Measurements from ENCODE around the gene SMG5.
A peak's percentile ranks its signal among the peaks of the same experiment; 100 is the strongest.
"Not testable (repeated sequence)": the region's sequence is repeated elsewhere in the genome, so short reads cannot be mapped to it uniquely, and the experiment has no call there.

Gene SMG5, protein sequence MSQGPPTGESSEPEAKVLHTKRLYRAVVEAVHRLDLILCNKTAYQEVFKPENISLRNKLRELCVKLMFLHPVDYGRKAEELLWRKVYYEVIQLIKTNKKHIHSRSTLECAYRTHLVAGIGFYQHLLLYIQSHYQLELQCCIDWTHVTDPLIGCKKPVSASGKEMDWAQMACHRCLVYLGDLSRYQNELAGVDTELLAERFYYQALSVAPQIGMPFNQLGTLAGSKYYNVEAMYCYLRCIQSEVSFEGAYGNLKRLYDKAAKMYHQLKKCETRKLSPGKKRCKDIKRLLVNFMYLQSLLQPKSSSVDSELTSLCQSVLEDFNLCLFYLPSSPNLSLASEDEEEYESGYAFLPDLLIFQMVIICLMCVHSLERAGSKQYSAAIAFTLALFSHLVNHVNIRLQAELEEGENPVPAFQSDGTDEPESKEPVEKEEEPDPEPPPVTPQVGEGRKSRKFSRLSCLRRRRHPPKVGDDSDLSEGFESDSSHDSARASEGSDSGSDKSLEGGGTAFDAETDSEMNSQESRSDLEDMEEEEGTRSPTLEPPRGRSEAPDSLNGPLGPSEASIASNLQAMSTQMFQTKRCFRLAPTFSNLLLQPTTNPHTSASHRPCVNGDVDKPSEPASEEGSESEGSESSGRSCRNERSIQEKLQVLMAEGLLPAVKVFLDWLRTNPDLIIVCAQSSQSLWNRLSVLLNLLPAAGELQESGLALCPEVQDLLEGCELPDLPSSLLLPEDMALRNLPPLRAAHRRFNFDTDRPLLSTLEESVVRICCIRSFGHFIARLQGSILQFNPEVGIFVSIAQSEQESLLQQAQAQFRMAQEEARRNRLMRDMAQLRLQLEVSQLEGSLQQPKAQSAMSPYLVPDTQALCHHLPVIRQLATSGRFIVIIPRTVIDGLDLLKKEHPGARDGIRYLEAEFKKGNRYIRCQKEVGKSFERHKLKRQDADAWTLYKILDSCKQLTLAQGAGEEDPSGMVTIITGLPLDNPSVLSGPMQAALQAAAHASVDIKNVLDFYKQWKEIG

GRCh38 chr1:156282479-156283222 is at the start of gene SMG5:
Gene SMG5 (minus strand): TSS chr1:156282825. CDS start chr1:156282680, 145 bp downstream.
- Histone ChIP-seq H3K27me3 (ENCODE audit: control insufficient read depth in 2 of 2, insufficient read depth in 2 of 2, low read length in 2 of 2) (no peaks in the 10 kb centered on the region), H3K4me1 (ENCODE audit: control insufficient read depth in 2 of 2, insufficient read depth in 2 of 2, low read length in 2 of 2) (peaks cover 24 to 29% of the 10 kb centered on the region in 2 donors), H3K9ac (ENCODE audit: low read depth in 1 of 2, low read length in 2 of 2) (peak within 1 kb of the TSS; percentile 89 to 90), H3K27ac (ENCODE audit: low read depth in 2 of 2, low read length in 2 of 2) (peak within 1 kb of the TSS; percentile 89 to 92), H3K9me3 (ENCODE audit: control insufficient read depth in 2 of 2, low read length in 2 of 2) (no peaks in the 10 kb centered on the region), H3K36me3 (ENCODE audit: control insufficient read depth in 2 of 2, insufficient read depth in 2 of 2, low read length in 2 of 2) (peaks cover 13 to 20% of the 10 kb centered on the region in 2 donors), H3K4me3 (ENCODE audit: low read length in 2 of 2) (peak within 1 kb of the TSS; percentile 95 to 99)

DNA sequence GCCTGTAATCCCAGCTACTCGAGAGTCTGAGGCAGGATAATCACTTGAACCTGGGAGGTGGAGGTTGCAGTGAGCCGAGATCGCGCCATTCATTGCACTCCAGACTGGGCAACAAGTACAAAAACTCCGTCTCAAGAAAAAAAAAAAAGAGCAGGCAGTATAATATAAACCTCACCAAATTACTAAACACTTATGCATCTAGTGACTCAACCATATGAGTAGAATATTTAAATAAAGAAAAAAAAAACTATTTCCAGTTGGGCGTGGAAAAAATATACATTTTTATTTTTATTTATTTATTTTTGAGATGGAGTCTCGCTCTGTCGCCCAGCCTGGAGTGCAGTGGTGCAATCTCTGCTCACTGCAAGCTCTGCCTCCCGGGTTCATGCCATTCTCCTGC is 40.6 kb upstream of the SMG5 start:
- H3K36me3 ChIP-seq (ENCODE audit: control insufficient read depth in 2 of 2, insufficient read depth in 2 of 2, low read length in 2 of 2): peaks cover 38 to 52% of the 10 kb centered on the region in 2 donors
- H3K4me1 ChIP-seq (ENCODE audit: control insufficient read depth in 2 of 2, insufficient read depth in 2 of 2, low read length in 2 of 2); H3K9me3 ChIP-seq (ENCODE audit: control insufficient read depth in 2 of 2, low read length in 2 of 2): not testable (repeated sequence)

DNA sequence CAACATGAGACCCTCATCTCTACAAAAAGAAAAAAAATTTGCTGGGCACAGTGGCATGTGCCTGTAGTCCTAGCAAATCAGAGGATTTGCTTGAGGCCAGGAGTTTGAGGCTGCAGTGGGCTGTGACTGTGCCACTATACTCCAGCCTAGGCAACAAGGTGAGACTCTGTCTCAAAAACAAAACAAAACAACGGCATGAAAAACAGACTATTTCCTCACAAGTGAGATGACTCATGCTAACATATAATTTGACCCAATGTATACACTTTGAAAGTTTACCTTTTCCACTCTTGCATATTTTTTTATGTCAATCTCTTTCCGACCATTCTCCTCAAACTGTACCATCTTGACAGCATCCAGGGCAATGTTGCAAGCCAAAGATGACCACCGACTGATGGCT is 37.9 kb upstream of the SMG5 start:
- Histone ChIP-seq H3K4me3 (ENCODE audit: low read length in 2 of 2) (no peak overlapping the region), H3K36me3 (ENCODE audit: control insufficient read depth in 2 of 2, insufficient read depth in 2 of 2, low read length in 2 of 2) (peaks cover 56 to 72% of the 10 kb centered on the region in 2 donors)

More for the DNA sequence above, 40.6 kb upstream of the SMG5 start:
- H3K9ac ChIP-seq (ENCODE audit: low read depth in 1 of 2, low read length in 2 of 2); H3K4me3 ChIP-seq (ENCODE audit: low read length in 2 of 2); H3K27me3 ChIP-seq (ENCODE audit: control insufficient read depth in 2 of 2, insufficient read depth in 2 of 2, low read length in 2 of 2); H3K27ac ChIP-seq (ENCODE audit: low read depth in 2 of 2, low read length in 2 of 2): not testable (repeated sequence)

GRCh38 chr1:156319664-156320063 is 37.0 kb upstream of the SMG5 start:
- no peak overlapping the region for H3K9ac ChIP-seq (ENCODE audit: low read depth in 1 of 2, low read length in 2 of 2)
- no peaks in the 10 kb centered on the region for H3K4me1 ChIP-seq (ENCODE audit: control insufficient read depth in 2 of 2, insufficient read depth in 2 of 2, low read length in 2 of 2)
- H3K4me3 ChIP-seq (ENCODE audit: low read length in 2 of 2): no peak overlapping the region
- H3K36me3 ChIP-seq (ENCODE audit: control insufficient read depth in 2 of 2, insufficient read depth in 2 of 2, low read length in 2 of 2): peaks cover 57 to 73% of the 10 kb centered on the region in 2 donors
- H3K27me3 ChIP-seq (ENCODE audit: control insufficient read depth in 2 of 2, insufficient read depth in 2 of 2, low read length in 2 of 2): no peaks in the 10 kb centered on the region
- no peaks in the 10 kb centered on the region for H3K9me3 ChIP-seq (ENCODE audit: control insufficient read depth in 2 of 2, low read length in 2 of 2)
- H3K27ac ChIP-seq (ENCODE audit: low read depth in 2 of 2, low read length in 2 of 2): no peak overlapping the region

More for the DNA sequence above, 37.9 kb upstream of the SMG5 start:
- no peaks in the 10 kb centered on the region for H3K4me1 ChIP-seq (ENCODE audit: control insufficient read depth in 2 of 2, insufficient read depth in 2 of 2, low read length in 2 of 2)
- H3K27me3 ChIP-seq (ENCODE audit: control insufficient read depth in 2 of 2, insufficient read depth in 2 of 2, low read length in 2 of 2): no peaks in the 10 kb centered on the region
- no peak overlapping the region for H3K9ac ChIP-seq (ENCODE audit: low read depth in 1 of 2, low read length in 2 of 2)
- H3K27ac ChIP-seq (ENCODE audit: low read depth in 2 of 2, low read length in 2 of 2): no peak overlapping the region
- H3K9me3 ChIP-seq (ENCODE audit: control insufficient read depth in 2 of 2, low read length in 2 of 2): no peaks in the 10 kb centered on the region

DNA sequence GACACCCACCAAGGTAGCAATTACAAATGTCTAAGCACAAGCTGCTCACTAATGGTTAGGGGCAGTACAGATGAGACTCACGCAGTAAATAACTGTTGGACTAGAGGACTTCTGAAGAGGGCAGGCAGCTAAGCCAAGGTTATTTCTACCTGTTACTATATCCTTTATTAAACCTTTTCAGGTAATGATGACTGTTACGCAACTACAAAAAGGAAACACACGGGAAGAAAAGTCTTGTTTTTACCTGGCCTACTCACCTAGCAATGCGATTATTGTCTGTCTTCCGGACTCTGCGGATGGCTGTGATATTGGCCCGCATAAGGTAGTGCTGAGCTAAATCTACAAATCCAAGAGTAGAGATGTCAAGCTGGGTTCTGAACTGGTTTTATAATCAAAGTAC is 34.3 kb upstream of the SMG5 start:
- H3K27ac ChIP-seq (ENCODE audit: low read depth in 2 of 2, low read length in 2 of 2): no peak overlapping the region
- no peaks in the 10 kb centered on the region for H3K4me1 ChIP-seq (ENCODE audit: control insufficient read depth in 2 of 2, insufficient read depth in 2 of 2, low read length in 2 of 2)
- H3K4me3 ChIP-seq (ENCODE audit: low read length in 2 of 2): no peak overlapping the region
- H3K9me3 ChIP-seq (ENCODE audit: control insufficient read depth in 2 of 2, low read length in 2 of 2): no peaks in the 10 kb centered on the region
- peaks cover 55 to 78% of the 10 kb centered on the region in 2 donors for H3K36me3 ChIP-seq (ENCODE audit: control insufficient read depth in 2 of 2, insufficient read depth in 2 of 2, low read length in 2 of 2)
- H3K9ac ChIP-seq (ENCODE audit: low read depth in 1 of 2, low read length in 2 of 2): no peak overlapping the region
- no peaks in the 10 kb centered on the region for H3K27me3 ChIP-seq (ENCODE audit: control insufficient read depth in 2 of 2, insufficient read depth in 2 of 2, low read length in 2 of 2)

DNA sequence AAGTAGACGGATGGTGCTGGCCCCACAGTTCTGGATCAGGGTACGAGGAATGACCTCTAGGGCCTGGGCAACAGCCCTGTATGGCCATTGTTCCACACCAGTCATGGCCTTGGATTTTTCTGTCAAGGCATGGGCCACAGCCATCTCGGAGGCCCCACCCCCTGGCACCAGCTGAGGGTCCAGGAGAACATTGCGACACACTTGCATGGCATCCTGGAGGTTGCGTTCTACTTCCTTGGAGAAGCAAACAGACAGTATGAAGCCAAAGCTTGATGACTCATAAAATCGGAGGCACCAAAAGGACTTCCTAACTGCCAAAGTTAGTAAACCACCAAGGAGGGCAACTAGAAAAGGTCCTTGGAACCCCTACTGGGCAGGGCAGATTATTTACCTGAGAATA is 28.3 kb upstream of the SMG5 start:
- H3K9ac ChIP-seq (ENCODE audit: low read depth in 1 of 2, low read length in 2 of 2): no peak overlapping the region
- H3K27ac ChIP-seq (ENCODE audit: low read depth in 2 of 2, low read length in 2 of 2): no peak overlapping the region
- no peak overlapping the region for H3K4me3 ChIP-seq (ENCODE audit: low read length in 2 of 2)
- no peaks in the 10 kb centered on the region for H3K27me3 ChIP-seq (ENCODE audit: control insufficient read depth in 2 of 2, insufficient read depth in 2 of 2, low read length in 2 of 2)
- peaks cover 44 to 71% of the 10 kb centered on the region in 2 donors for H3K36me3 ChIP-seq (ENCODE audit: control insufficient read depth in 2 of 2, insufficient read depth in 2 of 2, low read length in 2 of 2)
- H3K9me3 ChIP-seq (ENCODE audit: control insufficient read depth in 2 of 2, low read length in 2 of 2): no peaks in the 10 kb centered on the region
- no peaks in the 10 kb centered on the region for H3K4me1 ChIP-seq (ENCODE audit: control insufficient read depth in 2 of 2, insufficient read depth in 2 of 2, low read length in 2 of 2)

DNA sequence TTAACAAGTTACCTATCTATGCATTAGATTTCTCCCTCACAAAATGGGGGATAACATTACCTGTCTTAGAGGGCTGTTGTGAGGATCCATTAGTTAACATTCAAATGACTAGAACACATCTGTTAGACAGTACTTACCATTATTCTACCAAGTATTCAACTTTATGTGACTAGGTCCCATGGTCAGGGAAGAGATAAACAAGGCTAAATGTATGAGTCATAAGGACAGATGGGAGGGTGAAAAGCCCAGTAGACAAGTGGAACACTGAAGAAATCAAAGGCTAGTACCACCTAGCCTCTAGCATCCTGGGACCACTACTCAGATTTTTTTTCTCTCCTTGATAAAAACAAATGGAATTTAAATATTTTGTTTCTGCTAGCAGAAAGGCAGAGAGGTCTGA is 25.5 kb upstream of the SMG5 start:
- H3K9me3 ChIP-seq (ENCODE audit: control insufficient read depth in 2 of 2, low read length in 2 of 2): no peaks in the 10 kb centered on the region
- H3K27me3 ChIP-seq (ENCODE audit: control insufficient read depth in 2 of 2, insufficient read depth in 2 of 2, low read length in 2 of 2): no peaks in the 10 kb centered on the region
- H3K4me1 ChIP-seq (ENCODE audit: control insufficient read depth in 2 of 2, insufficient read depth in 2 of 2, low read length in 2 of 2): no peaks in the 10 kb centered on the region
- H3K36me3 ChIP-seq (ENCODE audit: control insufficient read depth in 2 of 2, insufficient read depth in 2 of 2, low read length in 2 of 2): peaks cover 34 to 50% of the 10 kb centered on the region in 2 donors
- H3K27ac ChIP-seq (ENCODE audit: low read depth in 2 of 2, low read length in 2 of 2): no peak overlapping the region
- no peak overlapping the region for H3K9ac ChIP-seq (ENCODE audit: low read depth in 1 of 2, low read length in 2 of 2)
- no peak overlapping the region for H3K4me3 ChIP-seq (ENCODE audit: low read length in 2 of 2)

DNA sequence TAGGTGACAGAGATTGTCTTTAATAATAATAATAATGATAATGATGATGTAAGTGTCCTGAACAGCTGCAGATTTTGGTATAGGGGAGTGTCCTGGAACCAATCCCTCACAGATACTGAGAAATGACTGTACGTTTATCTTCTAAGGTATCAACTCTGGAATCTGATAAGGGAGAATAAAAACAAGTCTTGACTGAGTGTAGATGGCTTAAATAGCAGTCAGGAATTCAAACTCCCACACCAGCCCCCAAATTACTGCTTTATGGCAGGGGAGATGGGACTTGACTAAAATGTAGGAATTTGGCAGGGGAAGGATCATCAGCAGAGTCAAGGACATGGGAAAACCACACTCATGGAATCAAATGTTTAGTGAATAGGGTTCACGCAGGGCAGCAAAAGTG is 22.6 kb upstream of the SMG5 start:
- H3K9me3 ChIP-seq (ENCODE audit: control insufficient read depth in 2 of 2, low read length in 2 of 2): no peaks in the 10 kb centered on the region
- H3K4me1 ChIP-seq (ENCODE audit: control insufficient read depth in 2 of 2, insufficient read depth in 2 of 2, low read length in 2 of 2): no peaks in the 10 kb centered on the region
- no peak overlapping the region for H3K4me3 ChIP-seq (ENCODE audit: low read length in 2 of 2)
- H3K27ac ChIP-seq (ENCODE audit: low read depth in 2 of 2, low read length in 2 of 2): no peak overlapping the region
- no peaks in the 10 kb centered on the region for H3K27me3 ChIP-seq (ENCODE audit: control insufficient read depth in 2 of 2, insufficient read depth in 2 of 2, low read length in 2 of 2)
- H3K9ac ChIP-seq (ENCODE audit: low read depth in 1 of 2, low read length in 2 of 2): no peak overlapping the region
- H3K36me3 ChIP-seq (ENCODE audit: control insufficient read depth in 2 of 2, insufficient read depth in 2 of 2, low read length in 2 of 2): peaks cover 17 to 24% of the 10 kb centered on the region in 2 donors

DNA sequence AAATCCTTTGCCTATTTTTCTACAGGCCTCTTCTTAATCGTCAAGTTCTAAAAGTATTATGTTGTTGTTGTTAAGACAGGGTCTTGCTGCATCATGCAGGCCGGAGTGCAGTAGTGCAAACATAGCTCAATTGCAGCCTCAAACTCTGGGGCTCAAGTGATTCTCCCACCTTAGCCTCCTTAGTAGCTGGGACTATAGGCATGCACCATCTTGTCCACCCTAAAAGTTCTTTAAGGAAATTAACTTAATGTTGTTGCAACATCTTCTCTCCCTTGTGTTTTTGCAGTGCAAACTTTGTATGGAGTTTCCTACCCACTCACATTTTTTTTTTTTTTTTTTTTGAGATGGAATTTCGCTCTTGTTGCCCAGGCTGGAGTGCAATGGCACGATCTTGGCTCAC is 20.6 kb upstream of the SMG5 start:
- Histone ChIP-seq H3K9ac (ENCODE audit: low read depth in 1 of 2, low read length in 2 of 2) (no peak overlapping the region), H3K27me3 (ENCODE audit: control insufficient read depth in 2 of 2, insufficient read depth in 2 of 2, low read length in 2 of 2) (no peaks in the 10 kb centered on the region), H3K36me3 (ENCODE audit: control insufficient read depth in 2 of 2, insufficient read depth in 2 of 2, low read length in 2 of 2) (peaks cover 7 to 9% of the 10 kb centered on the region in 2 donors), H3K4me3 (ENCODE audit: low read length in 2 of 2) (no peak overlapping the region), H3K4me1 (ENCODE audit: control insufficient read depth in 2 of 2, insufficient read depth in 2 of 2, low read length in 2 of 2) (no peaks in the 10 kb centered on the region), H3K27ac (ENCODE audit: low read depth in 2 of 2, low read length in 2 of 2) (no peak overlapping the region), H3K9me3 (ENCODE audit: control insufficient read depth in 2 of 2, low read length in 2 of 2) (no peaks in the 10 kb centered on the region)

Measured in mucosa of rectum (tissue), 2 donors.